Embryonic facial prominence (tissue), 1 donor: ENCODE results near the gene DNAJC15.
"Not testable (repeated sequence)": the region's sequence is repeated elsewhere in the genome, so short reads cannot be mapped to it uniquely, and the experiment has no call there.

Experiments used
- DNase-seq: peaks from one replicate; pipeline ENCODE4 v3.0.0-alpha.2; 2016; ENCODE audit errors: extremely low spot score

Gene DNAJC15

DNA sequence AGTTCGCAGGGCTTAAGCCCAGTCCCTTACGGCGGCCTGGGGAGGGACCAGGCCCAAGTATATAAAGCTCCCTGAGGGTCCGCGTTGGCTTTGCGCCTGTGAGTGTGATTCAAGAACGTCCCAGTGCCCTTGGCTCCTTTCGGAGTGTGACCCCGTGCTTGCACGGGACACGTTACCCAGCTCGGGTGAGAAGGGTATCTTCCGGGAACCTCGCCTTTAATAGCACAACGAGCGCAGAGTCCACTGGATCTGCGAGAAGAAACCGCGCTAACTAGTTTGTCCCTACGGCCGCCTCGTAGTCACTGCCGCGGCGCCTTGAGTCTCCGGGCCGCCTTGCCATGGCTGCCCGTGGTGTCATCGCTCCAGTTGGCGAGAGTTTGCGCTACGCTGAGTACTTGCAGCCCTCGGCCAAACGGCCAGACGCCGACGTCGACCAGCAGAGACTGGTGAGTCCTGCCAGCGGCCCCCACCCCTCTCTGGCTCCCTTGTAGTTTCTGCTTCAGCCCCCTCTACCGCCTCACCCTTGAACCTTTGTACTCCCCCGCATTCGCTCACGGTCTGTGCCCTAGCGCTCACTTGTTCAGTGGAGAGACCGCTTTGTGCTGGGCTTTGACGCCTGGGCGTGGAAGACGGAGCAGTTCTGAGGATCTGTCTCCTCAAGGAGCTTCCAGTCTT lies at the start of gene DNAJC15:
Gene DNAJC15 (plus strand): TSS at position 298 of the 675 bp plus-strand sequence. CDS start 41 bp downstream, at position 339.
- DNase-seq, result peak; percentile 77

DNA sequence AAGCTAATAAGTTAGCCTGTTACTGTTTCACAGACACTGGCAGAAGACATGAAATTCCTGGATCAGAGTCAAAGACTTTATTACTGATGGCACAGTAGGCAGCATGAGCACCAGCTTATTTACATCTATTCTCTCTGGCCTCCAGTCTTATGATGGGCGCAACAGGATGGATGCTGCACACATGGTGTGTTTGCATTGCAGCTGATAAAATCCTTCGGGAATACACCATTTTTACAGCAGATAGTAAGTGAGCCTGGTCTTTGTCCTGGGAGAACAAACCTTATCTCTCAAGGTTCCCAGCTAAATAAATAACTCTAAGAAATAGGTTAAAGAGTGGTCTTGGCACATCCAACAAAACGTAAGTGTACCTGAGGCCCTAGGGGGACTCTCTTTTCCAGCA lies 47.3 kb upstream of the DNAJC15 start:
- no peak for DNase-seq

DNA sequence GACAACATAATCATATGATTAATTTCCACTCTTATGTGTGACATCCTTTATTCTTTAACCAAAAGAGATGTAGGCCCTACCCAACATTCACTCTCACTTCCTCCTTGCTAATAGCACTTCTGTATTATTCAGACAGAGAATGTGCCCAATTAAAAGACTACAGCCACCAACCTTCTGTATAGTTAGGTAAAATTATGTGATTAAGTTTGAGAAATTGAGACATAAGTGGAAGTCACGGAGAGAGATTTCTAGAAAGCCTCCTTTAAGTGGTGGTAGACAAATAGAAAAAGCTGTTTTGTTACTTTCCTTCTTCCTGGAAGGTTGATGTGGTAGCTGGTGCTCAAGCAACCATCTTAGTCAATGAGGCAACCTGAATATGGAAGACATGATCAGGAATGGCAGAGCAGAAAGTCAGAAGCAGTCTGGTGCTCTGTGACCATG lies 46.1 kb upstream of the DNAJC15 start:
- DNase-seq, result no peak

DNA sequence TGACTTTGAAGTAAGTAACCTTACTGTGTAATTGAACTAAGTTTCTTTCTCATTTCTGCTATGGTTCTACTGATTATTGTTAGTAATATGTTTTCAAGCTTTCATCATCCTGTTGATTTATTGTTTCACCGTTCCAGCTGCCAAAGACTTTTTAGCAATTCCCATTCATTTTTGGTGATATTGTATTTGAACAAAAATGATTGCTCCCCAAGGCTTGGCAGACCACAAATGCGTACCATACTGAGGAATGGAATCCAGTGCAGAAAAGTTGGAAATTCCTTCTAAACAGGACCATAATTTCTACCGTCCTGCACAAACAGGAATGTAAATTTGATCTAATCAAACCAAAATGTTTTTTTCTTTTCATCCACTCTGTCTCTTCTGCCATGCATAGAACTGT lies 42.1 kb upstream of the DNAJC15 start:
- no peak for DNase-seq

DNA sequence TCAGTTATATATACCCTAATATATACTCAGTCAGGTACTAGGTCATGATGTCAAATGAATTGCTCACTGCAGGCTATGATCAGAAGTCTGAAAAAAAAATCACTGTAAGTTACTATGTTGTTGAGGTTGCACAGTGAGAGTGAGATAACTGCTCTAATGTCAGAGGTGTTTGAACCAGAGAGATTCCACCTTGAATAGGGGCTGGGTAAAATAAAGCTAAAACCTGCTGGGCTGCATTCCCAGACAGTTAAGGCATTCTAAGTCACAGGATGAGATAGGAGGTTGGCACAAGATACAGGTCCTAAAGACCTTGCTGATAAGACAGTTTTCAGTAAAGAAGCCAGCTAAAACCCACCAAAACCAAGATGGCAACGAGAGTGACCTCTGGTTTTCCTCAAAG lies 41.5 kb upstream of the DNAJC15 start:
- DNase-seq, result no peak

DNA sequence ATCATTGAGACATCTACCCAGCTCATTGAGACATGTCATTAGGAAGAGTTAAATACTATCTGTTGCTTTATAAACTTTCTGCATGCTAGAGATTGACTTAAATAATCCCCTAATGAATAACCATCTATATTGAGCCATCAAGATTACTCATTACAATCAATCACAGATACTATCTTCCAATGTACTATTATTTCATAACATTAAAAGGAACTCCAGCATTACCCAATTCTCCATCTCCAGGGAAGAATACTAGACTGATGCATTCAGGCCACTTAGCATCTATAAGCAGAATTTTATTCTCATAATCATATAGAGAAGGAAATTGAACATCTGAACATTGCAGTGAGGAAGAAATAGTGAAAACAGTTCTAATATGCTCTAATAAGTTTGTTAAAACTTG lies 39.4 kb upstream of the DNAJC15 start:
- DNase-seq, result no peak

DNA sequence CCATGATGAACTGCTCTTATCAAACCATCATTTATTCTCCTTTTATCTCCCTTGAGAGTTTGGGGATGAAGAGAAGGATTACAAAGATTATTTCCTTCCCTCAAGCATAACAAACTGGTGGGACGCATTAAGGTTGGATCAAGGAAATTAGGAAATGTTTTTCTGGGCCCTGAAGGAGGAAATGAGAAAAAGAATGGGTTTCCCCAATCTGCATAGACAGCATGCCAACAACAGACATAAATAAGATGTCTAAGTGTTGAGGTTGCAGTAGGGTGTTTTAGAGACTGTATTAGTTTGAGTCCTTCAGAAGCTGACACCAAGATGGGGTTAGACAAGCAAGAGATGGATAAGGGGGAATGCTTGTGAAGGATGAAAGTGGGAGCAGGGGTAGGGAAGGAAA lies 38.7 kb upstream of the DNAJC15 start:
- DNase-seq, result no peak

DNA sequence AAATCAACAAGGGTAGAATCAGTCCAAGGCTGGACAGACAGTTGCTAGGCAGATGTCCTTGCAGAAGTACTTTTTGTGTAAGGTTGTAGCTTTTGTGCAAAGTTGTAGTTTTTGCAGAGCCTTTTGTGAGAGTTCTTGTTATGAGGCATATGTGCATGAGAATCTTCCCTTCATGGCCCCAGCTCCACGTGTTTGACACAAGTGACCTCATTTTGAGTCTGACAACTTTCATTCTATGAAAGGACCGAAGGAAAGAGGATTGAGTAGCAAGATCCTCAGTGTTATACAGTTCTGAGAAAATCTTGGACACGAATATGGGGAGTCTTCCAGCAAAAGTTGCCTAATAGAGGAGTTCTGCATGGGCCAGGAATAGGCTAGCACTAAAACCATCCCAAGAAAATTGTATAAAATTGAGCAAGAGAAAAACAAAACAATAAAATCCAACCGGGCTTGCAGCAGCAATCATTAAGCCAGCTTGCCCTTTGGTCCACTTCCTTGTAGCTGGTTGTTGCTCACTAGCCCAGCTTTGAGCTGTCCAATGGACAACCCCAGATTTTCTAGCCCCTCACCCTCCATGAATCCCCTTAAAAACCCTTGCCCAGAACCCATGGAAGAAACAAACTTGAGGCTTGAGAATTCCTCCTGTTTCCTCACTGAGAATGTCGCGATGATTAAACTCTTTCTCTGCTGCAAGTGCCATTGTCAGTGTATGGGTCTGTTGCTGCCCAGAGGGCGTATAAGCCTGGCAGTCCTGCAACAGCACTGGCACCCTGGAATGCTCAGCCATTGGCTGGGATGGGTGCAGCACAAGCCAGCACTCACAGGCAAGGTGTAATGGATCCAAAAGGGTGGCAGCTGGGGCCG lies 37.8 kb upstream of the DNAJC15 start:
- no peak for DNase-seq

DNA sequence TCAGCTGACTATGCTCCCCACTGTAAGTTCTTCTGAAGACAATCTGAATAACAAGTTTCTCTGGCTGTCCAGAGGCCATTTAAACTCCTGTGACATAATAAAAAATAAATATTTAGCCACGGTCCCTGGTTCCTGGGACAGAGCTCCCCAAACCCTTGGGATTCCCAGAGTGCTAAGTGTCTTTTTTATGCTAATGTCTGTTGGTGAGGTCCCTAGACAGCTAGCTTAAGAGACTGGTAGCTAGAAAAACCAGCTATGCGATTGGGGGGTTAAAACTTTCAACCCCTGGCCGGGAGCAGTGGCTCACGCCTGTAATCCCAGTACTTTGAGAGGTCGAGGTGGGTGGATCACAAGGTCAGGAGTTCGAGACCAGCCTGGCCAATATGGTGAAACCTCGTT lies 37.2 kb upstream of the DNAJC15 start:
- no peak for DNase-seq

DNA sequence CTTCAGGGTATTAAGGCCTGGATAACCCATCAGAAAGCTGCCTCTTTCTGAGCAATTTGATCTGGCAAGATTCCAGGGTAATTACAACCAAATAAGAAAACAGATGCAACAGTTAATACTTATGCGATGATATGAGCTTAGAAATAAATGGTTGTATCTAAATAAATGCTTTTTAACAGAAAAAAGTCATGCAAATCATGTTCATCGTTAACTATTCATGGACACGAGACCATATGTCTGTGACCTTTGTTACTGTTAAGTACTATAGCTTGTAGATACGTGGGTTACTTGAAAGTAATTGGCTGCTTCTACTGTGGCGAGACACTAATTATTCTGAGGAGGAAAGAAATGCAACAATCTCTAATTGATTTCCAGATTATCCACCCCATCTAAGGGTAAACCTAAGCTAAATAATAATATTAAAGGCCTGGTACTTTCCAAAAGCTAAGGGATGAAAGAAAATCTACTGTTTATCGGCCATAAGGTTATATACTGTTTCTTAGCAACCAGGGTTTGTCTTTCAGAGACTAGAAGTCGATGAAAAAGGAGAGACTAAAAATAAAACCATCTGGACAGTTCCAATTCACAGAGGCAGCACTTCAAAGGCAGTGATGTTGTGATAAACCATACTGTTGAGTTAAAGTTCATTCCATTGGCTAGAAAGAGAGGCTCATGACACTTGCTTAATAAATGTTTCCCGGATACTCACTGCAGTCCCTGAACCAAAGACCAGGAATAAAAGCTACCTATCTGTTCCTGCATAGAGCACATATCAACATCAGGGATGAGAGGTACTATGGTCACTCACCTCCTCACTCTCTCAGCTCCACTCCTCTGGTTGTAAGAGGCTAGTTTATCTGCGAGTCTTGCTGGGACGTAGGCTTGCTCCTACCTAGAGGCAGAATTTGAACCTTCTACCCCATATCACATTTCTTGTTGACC lies 32.8 kb upstream of the DNAJC15 start:
- peak; percentile 36 for DNase-seq

DNA sequence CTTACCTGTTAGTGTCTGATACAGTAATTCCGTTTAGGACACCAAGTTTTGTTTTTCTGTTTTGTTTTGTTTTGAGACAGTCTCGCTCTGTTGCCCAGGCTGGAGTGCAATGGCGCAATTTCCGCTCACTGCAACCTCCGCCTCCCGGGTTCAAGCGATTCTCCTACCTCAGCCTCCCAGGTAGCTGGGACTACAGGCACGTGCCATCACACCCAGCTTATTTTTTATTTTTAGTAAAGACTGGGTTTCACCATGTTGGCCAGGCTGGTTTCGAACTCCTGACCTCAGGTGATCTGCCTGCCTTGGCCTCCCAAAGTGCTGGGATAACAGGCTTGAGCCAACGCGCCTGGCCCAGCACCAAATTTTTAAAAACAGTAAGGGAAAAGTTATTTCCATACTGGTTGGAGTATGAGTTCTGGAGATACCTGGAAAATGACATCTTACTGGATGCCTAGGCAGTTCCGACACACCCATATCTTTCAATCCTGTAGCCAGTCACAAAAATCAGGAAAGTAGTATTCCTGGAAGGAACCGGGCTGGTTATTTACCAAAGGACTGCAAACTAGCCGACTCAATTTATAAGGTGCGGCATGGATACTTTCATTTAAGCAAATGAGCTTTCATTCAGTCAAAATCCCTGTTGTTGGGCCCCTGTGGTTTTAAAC lies 32.0 kb upstream of the DNAJC15 start:
- not testable (repeated sequence) for DNase-seq

DNA sequence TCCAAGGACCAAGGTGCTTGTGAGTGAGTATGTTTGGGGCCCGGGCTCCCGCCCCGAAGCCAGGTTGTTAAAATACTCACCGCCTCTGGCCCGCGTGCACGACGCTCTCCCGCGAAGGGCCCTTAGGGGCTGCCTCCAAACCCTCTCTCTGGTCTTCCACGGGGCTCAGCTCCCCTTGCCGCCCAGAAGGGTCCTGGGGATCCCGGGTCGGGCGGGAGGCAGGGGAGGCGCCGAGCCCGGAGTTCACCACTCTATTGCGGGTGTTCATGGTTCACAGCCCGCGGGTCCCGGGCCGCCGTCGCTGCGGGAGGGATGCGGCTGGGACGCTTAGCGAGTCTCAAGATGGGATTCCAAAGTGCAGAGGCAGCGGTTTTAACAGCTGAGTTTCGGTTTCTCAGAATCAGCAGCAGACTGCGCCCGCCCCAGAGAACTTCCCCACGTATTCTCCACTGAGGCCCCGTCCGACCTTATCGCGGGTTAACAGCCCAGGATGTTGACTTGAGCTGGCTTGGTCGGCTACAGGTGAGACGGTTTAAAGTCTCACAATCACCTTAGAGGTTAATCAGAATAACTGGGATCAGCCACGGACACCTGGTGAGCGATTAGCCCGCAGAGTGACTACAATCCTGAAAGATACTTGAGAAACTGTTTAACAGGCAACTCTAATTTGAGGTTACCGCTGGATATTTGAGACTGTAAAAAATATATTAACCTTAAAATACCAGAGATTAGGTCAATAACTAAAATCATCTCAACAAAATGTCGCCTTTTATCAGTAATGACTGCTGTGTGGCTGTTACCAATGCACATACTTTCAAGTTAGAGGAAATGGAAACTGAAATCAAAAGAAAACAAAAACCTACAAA lies 31.3 kb upstream of the DNAJC15 start, which contains the start of gene EPSTI1:
Gene EPSTI1 (minus strand): TSS at position 344 of the 866 bp plus-strand sequence. CDS start 76 bp downstream, at position 268.
- DNase-seq, result no peak

DNA sequence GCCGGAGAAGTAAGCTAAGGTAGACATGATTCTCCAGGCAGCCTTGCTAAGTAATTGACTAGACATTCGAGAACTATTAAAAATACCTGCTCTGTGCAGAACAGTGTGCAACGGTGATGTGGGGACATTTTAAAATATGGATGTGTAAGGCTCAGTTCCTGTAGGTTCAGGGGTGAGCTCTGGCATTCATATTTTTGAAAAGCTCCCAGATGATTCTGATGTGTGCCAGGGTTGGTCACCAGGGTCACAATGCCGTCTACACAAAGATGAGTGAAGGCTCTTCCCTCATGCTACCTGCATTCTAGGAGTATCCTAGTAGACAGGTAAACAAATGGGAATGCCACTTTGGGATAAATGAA lies 30.6 kb upstream of the DNAJC15 start:
- DNase-seq, result no peak

DNA sequence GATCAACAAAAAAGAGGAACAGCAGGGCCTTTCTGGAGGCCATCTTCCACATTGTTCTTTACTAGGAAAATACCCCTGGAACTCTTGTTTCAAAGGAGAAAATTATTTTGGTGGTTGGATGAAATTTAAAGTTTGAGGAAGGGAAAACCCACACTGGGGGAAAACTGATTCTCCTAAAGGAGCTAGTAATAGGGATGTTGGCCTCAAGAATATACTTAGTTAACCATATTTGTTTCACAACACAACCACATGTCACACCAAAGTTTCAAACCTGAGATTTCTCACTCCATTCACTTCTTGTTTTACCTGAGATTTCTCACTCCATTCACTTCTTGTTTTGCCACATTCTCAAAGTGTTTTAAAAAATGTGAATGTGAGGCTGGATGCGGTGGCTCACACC lies 28.5 kb upstream of the DNAJC15 start:
- no peak for DNase-seq

DNA sequence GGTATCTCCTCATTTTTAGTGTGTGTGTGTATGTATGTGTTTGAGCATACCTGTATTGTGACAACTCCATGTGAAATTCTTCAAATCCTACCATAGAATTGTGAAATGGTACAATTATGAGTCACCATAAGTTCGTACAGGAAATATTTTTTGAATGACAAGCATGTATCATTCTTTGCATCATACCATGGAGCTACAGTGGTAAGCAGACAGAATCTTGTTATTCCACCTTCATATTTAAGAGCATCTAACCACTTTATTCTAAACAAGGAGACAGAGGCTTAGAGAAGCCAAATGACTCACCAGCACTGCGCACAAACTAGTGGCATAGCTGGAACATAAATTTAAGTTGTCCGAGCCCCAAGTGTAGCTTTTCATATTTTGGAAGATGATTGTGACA lies 26.8 kb upstream of the DNAJC15 start:
- no peak for DNase-seq

DNA sequence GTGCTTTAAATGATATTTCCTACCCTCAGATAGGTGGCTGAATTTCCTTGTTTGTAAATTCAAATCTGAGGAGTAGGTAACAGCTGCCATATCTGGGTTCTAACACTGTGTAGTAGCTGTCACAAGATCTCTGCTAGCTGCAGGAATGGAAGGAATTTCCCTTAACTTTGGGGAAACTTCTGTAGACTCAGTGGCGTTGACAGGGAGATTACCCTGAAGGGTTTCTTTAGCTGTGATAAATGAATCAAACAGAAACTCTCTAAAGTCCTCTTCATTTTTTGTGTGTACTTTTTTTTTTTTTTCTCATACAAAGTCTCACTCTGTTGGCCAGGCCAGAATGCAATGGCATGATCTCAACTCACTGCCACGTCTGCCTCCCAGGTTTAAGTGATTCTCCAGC lies 26.0 kb upstream of the DNAJC15 start:
- no peak for DNase-seq

DNA sequence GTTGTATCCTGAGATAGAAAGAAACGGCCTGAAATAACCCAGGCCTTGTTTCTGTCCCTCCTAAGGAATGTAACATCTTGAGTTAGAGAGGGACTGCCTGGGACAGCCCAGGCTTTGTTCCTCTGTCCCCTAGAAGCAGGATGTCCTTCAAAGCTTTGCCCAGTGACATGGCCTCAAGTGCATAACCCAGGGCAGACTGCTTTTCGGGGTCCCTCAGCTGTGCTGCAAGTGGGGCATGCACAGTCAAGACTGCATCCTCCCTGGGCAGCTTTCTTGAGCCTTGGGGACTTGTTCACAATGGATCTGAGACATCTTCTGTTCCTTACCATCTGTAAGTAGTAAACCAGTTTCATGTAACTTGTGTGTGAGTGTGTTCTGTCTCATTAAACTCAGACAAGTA lies 23.9 kb upstream of the DNAJC15 start:
- DNase-seq, result no peak

DNA sequence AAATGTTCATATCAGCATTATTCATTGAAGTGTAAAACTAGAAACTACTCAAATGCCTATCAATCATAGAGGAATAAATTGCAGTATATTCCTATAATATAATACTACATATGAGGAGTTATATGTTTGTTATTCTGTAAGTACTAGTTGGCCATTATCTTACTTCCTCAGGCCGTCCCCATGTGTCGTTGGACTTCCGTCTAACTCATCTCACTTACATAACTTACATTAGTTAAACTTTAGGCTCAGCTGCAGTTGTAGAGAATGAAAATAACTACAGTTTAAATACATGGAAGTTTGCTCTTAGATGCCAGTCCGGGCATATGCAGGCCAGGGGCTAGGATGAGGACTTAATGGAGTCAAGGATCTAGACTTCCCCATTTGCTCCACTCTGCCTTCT lies 22.7 kb upstream of the DNAJC15 start:
- no peak for DNase-seq

DNA sequence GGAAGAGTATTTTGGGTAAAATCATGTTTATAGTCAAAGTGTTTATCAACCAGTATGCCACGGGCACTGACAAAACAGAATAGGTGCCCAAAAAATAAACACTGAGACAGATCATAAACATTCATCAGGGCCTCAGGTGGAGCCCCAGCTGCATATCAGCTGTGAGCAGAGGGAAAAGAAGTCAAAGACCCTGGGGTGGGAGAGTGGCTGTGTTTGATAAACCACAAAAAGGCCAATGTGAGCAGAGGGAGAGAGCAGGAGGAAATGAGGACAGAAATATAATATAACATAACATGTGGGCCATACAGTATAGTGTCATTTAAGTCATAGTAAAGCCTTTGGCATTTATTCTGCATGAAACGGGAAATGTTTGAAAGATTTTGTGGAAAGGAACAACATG lies 21.4 kb upstream of the DNAJC15 start:
- DNase-seq, result no peak

DNA sequence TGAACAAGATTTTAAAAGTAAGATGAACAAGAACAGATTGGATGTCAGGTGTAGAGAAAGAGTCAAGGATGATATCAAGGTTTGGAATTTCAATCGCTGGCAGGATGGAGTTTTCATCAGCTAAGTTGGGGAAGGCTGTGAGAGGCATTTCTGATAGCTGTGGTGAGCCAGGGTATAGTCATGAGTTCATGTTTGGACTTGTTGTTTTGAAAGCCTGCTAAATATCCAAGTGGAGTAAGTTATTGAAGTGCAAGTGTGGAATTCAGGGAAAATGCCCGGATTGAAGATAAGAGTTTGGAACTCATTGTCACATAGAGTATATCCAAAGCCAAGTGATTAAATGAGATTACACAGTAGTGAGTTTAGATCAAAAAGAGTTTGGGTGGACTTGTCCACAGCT lies 20.4 kb upstream of the DNAJC15 start:
- no peak for DNase-seq

DNA sequence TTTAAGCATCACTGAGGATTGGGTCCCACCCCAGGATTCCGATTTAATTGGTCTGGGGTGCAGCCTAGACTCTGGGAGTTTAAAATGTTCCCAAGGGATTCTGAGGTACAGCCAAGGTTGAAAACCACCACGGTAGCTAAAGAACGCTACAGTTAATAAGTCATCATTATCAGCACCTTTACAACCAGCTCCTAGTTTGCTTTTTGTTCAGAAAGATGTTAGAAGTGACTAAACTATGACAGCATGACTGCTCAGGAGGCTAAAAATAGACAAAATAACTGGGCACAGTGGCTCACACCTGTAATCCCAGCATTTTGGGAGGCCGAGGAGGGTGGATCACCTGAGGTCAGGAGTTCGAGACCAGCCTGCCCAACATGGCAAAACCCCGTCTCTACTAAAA lies 19.7 kb upstream of the DNAJC15 start:
- no peak for DNase-seq
